ENCODE results near the gene SMPD2. TPM values are rescaled to one million over a fixed set of nuclear protein-coding genes. Genes with fewer than 3 reads are reported as not detected.

SMPD2 gene
- total and polyA plus RNA-seq, 2 donors (not counting 3 experiments of a cell fraction or from before 2014, with no cell fraction given), result 6.9 to 10.0 TPM

GRCh38 chr6:109451376-109451775 lies 10.9 kb downstream of the SMPD2 start:
- Histone ChIP-seq H3K36me3 (ENCODE audit: control insufficient read depth in 2 of 2, extremely low read depth in 1 of 2, insufficient read depth in 2 of 2, low read length in 2 of 2) (peaks cover 0 to 2% of the 10 kb centered on the region in 2 experiments), H3K4me1 (ENCODE audit: control insufficient read depth, extremely low read depth, insufficient read depth, low read length) (peaks cover 3% of the 10 kb centered on the region), H3K4me2 (ENCODE audit: insufficient read depth, low read length) (no peak overlapping the region), H3K9ac (replicated peaks; ENCODE audit: extremely low read depth, insufficient read depth, low read length) (no peak overlapping the region), H3K27ac (ENCODE audit: insufficient read depth, low read depth, low read length) (no peak overlapping the region), H4K20me1 (replicated peaks; ENCODE audit: control insufficient read depth, extremely low read depth, insufficient read depth, low read length) (no peaks in the 10 kb centered on the region), H3K4me3 (replicated peaks in 1 of 3; ENCODE audit: insufficient read depth in 1 of 3, low read depth in 1 of 3, low read length in 3 of 3) (no peak overlapping the region), H2AFZ (ENCODE audit: low read depth, low read length) (no peak overlapping the region), H3K79me2 (ENCODE audit: control insufficient read depth, insufficient read depth, low read length) (no peaks in the 10 kb centered on the region), H3K9me3 (replicated peaks; ENCODE audit: control insufficient read depth, insufficient read depth, low read length) (no peaks in the 10 kb centered on the region), H3K27me3 (ENCODE audit: control insufficient read depth in 2 of 2, insufficient read depth in 2 of 2, low read length in 2 of 2) (no peaks in the 10 kb centered on the region), H3K9me1 (replicated peaks; ENCODE audit: control insufficient read depth, extremely low read depth, insufficient read depth, low read length) (no peaks in the 10 kb centered on the region)
- no TSS peak for BruUV-seq (replicated peaks)
- DNase-seq (ENCODE audit: low read depth, low spot score), result no peak
- TF ChIP-seq GATA2 (IDR thresholded peaks at IDR 0.05; ENCODE audit: insufficient read depth, insufficient read length, low read depth, low read length), result no peak
- TF ChIP-seq JUN (IDR thresholded peaks at IDR 0.05; ENCODE audit: borderline replicate concordance, insufficient read depth, insufficient read length, low read depth), result no peak
- TF ChIP-seq CTCF (IDR thresholded peaks at IDR 0.05; ENCODE audit: extremely low read depth in 1 of 2, insufficient read depth in 1 of 2, low read depth in 1 of 2, low read length in 2 of 2), result no peak
- TF ChIP-seq EZH2 (IDR thresholded peaks at IDR 0.05; ENCODE audit: borderline replicate concordance, low read depth, low read length, severe bottlenecking), result no peak
- ChIA-PET POLR2A (no interaction called here), CTCF (no interaction called here)
- dilution Hi-C loops (cut with MboI; ENCODE audit: extremely low pct_ligation_motif_present, low sequenced_read_pairs) (no loop called here), intact Hi-C loops (cut with micrococcal nuclease) (no loop called here)
- no peak for FAIRE-seq

- H3K36me3 ChIP-seq (ENCODE audit: control insufficient read depth in 2 of 2, extremely low read depth in 1 of 2, insufficient read depth in 2 of 2, low read length in 2 of 2), result no peaks in the 10 kb centered on the region
- BruUV-seq (replicated peaks), result no TSS peak
Observed at GRCh38 chr6:109452181-109452580, 11.7 kb downstream of the SMPD2 start.

More at GRCh38 chr6:109452181-109452580, 11.7 kb downstream of the SMPD2 start:
- Histone ChIP-seq H4K20me1 (replicated peaks; ENCODE audit: control insufficient read depth, extremely low read depth, insufficient read depth, low read length) (no peaks in the 10 kb centered on the region), H3K4me2 (ENCODE audit: insufficient read depth, low read length) (no peak overlapping the region), H3K9me3 (replicated peaks; ENCODE audit: control insufficient read depth, insufficient read depth, low read length) (no peaks in the 10 kb centered on the region), H2AFZ (ENCODE audit: low read depth, low read length) (no peak overlapping the region), H3K9me1 (replicated peaks; ENCODE audit: control insufficient read depth, extremely low read depth, insufficient read depth, low read length) (no peaks in the 10 kb centered on the region), H3K27me3 (ENCODE audit: control insufficient read depth in 2 of 2, insufficient read depth in 2 of 2, low read length in 2 of 2) (no peaks in the 10 kb centered on the region), H3K79me2 (ENCODE audit: control insufficient read depth, insufficient read depth, low read length) (no peaks in the 10 kb centered on the region), H3K4me3 (replicated peaks in 1 of 3; ENCODE audit: insufficient read depth in 1 of 3, low read depth in 1 of 3, low read length in 3 of 3) (no peak overlapping the region), H3K9ac (replicated peaks; ENCODE audit: extremely low read depth, insufficient read depth, low read length) (no peak overlapping the region), H3K4me1 (ENCODE audit: control insufficient read depth, extremely low read depth, insufficient read depth, low read length) (peaks cover 7% of the 10 kb centered on the region), H3K27ac (ENCODE audit: insufficient read depth, low read depth, low read length) (no peak overlapping the region)
- intact Hi-C loops (cut with micrococcal nuclease) (no loop called here), dilution Hi-C loops (cut with MboI; ENCODE audit: extremely low pct_ligation_motif_present, low sequenced_read_pairs) (no loop called here)
- ChIA-PET CTCF (no interaction called here), POLR2A (no interaction called here)
- FAIRE-seq (no peak), DNase-seq (ENCODE audit: low read depth, low spot score) (no peak)
- TF ChIP-seq MYC (IDR thresholded peaks at IDR 0.05; ENCODE audit: low read depth, low read length) (no peak), EZH2 (IDR thresholded peaks at IDR 0.05; ENCODE audit: borderline replicate concordance, low read depth, low read length, severe bottlenecking) (no peak), POLR2A (IDR thresholded peaks at IDR 0.05; ENCODE audit: low read depth, low read length) (no peak), JUN (IDR thresholded peaks at IDR 0.05; ENCODE audit: borderline replicate concordance, insufficient read depth, insufficient read length, low read depth) (no peak), MAX (IDR thresholded peaks at IDR 0.05; ENCODE audit: insufficient read depth, insufficient read length) (no peak), GATA2 (IDR thresholded peaks at IDR 0.05; ENCODE audit: insufficient read depth, insufficient read length, low read depth, low read length) (no peak), POLR2AphosphoS5 (IDR thresholded peaks at IDR 0.05; ENCODE audit: insufficient read depth, low read depth, low read length) (no peak), FOS (IDR thresholded peaks at IDR 0.05; ENCODE audit: borderline replicate concordance, insufficient read depth, low read length) (no peak), CTCF (IDR thresholded peaks at IDR 0.05; ENCODE audit: extremely low read depth in 1 of 2, insufficient read depth in 1 of 2, low read depth in 1 of 2, low read length in 2 of 2) (no peak)

Data from endothelial cell of umbilical vein (primary cell).